HepG2 (cell line): Measurements from ENCODE around the gene PMIS2. TPM values are rescaled to one million over a fixed set of nuclear protein-coding genes. Genes with fewer than 3 reads are reported as not detected.

Source experiments
- DPF2 ChIP-seq: sonication (generic); formaldehyde crosslinking; IDR thresholded peaks from 2 replicates; pipeline ENCODE4 v1.4.0; 2020; ENCODE audit warnings: mild to moderate bottlenecking, low read depth, missing genetic modification reagents, borderline replicate concordance
- ETV5 ChIP-seq: IDR thresholded peaks from 2 replicates; pipeline ENCODE4 v1.6.1; 2018; ENCODE audit warnings: missing biosample characterization, missing genetic modification reagents, inconsistent platforms, borderline replicate concordance
- FIP1L1 ChIP-seq: fragments of 200-400 bp; formaldehyde crosslinking; IDR thresholded peaks from 2 replicates; pipeline ENCODE4 v1.6.1; 2018; ENCODE audit warnings: low read depth, mild to moderate bottlenecking, low read length, moderate library complexity, borderline replicate concordance; ENCODE audit not compliant: insufficient read depth
- NFYB ChIP-seq: sonication (generic); formaldehyde crosslinking; IDR thresholded peaks from 2 replicates; pipeline ENCODE4 v1.4.0; 2020; ENCODE audit warnings: missing genetic modification reagents
- RFX1 ChIP-seq: fragments of 450-650 bp; IDR thresholded peaks from 2 replicates; pipeline ENCODE4 v1.6.1; 2017
- SMARCE1 ChIP-seq: fragments of 450-650 bp; IDR thresholded peaks from 2 replicates; pipeline ENCODE4 v1.6.1; 2017; ENCODE audit warnings: borderline replicate concordance
- ZNF549 ChIP-seq: sonication (generic); formaldehyde crosslinking; IDR thresholded peaks from 2 replicates; pipeline ENCODE4 v1.5.0; 2020; ENCODE audit warnings: missing genetic modification reagents
- ZNF780A ChIP-seq: sonication (generic); formaldehyde crosslinking; IDR thresholded peaks from 2 replicates; pipeline ENCODE4 v1.8.0; 2022; ENCODE audit warnings: mild to moderate bottlenecking, missing genetic modification reagents, moderate library complexity
- ZNF816 ChIP-seq: sonication (generic); formaldehyde crosslinking; IDR thresholded peaks from 2 replicates; pipeline ENCODE4 v1.8.0; 2022; ENCODE audit warnings: missing genetic modification reagents, mild to moderate bottlenecking, borderline replicate concordance
- polyA plus RNA-seq, 8 experiments: library from polyadenylated mRNA; depleted of rRNA in 3 of 8; stranded (reverse) in 7 of 8; unstranded in 1 of 8; fragments of >200 nt; fragmentation: Illumina TruSeq in 4 of 8; extraction: Trizol in 4 of 8; gene quantifications; 2 replicates each; pipeline versions ENCODE4 v1.2.1 to v1.2.3, GENCODE V29; 2011 to 2016; ENCODE audit warnings: low read depth in 4 of 8, missing spikeins in 1 of 8, mixed read lengths in 1 of 8; ENCODE audit not compliant: insufficient read depth in 1 of 8
- total RNA-seq, 5 experiments: library from RNA; depleted of rRNA; stranded (reverse); fragments of >200 nt; fragmentation: Illumina TruSeq; extraction: Trizol; gene quantifications; 2 replicates each; pipeline ENCODE4 v1.2.3, GENCODE V29; 2016; ENCODE audit warnings: low read depth in 1 of 5
- TF ChIP-seq, protein P1 (sequence below): sonication (generic); formaldehyde crosslinking; IDR thresholded peaks from 2 replicates; pipeline ENCODE4 v1.8.1; 2023; ENCODE audit warnings: mild to moderate bottlenecking, inconsistent platforms, moderate library complexity, missing genetic modification reagents, borderline replicate concordance
- TF ChIP-seq, protein P2 (sequence below): sonication (generic); formaldehyde crosslinking; IDR thresholded peaks from 2 replicates; pipeline ENCODE4 v1.8.0; 2022; ENCODE audit warnings: mild to moderate bottlenecking, missing genetic modification reagents
- TF ChIP-seq, protein P3 (sequence below): sonication (generic); formaldehyde crosslinking; IDR thresholded peaks from 2 replicates; pipeline ENCODE4 v1.8.0; 2022; ENCODE audit warnings: mild to moderate bottlenecking, missing genetic modification reagents, moderate library complexity

The PMIS2 gene
- total and polyA plus RNA-seq, 2 of the 13 experiments (the other 11 are each of a cell fraction or from before 2014, with no cell fraction given) = not detected

DNA sequence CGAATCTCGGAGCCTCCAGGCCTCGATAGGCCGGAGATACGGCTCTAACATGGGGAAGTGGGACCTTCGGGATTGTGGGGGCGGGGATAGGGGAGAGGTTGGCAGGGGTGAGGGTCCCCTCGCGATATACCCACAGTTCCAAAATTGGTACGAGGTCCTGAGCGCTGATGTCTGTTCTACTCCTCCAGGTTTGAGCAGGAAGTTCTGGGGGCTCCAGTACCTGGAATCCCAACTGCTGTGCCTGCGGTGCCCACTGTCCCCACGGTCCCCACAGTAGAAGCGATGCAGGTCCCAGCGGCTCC is 43.3 kb downstream of the PMIS2 start (continued):
- TF ChIP-seq ZNF780A (CRISPR knock-in tag) = no peak
- TF ChIP-seq, protein P1, sequence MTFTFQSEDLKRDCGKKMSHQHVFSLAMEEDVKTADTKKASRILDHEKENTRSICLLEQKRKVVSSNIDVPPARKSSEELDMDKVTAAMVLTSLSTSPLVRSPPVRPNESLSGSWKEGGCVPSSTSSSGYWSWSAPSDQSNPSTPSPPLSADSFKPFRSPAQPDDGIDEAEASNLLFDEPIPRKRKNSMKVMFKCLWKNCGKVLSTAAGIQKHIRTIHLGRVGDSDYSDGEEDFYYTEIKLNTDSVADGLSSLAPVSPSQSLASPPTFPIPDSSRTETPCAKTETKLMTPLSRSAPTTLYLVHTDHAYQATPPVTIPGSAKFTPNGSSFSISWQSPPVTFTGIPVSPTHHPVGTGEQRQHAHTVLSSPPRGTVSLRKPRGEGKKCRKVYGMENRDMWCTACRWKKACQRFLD (CRISPR knock-in tag) = 0 out of 2 replicates have a peak, but pooled peaks have one; percentile 2
- TF ChIP-seq, protein P2, sequence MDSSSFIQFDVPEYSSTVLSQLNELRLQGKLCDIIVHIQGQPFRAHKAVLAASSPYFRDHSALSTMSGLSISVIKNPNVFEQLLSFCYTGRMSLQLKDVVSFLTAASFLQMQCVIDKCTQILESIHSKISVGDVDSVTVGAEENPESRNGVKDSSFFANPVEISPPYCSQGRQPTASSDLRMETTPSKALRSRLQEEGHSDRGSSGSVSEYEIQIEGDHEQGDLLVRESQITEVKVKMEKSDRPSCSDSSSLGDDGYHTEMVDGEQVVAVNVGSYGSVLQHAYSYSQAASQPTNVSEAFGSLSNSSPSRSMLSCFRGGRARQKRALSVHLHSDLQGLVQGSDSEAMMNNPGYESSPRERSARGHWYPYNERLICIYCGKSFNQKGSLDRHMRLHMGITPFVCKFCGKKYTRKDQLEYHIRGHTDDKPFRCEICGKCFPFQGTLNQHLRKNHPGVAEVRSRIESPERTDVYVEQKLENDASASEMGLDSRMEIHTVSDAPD (CRISPR knock-in tag) = no peak
- TF ChIP-seq, protein P3, sequence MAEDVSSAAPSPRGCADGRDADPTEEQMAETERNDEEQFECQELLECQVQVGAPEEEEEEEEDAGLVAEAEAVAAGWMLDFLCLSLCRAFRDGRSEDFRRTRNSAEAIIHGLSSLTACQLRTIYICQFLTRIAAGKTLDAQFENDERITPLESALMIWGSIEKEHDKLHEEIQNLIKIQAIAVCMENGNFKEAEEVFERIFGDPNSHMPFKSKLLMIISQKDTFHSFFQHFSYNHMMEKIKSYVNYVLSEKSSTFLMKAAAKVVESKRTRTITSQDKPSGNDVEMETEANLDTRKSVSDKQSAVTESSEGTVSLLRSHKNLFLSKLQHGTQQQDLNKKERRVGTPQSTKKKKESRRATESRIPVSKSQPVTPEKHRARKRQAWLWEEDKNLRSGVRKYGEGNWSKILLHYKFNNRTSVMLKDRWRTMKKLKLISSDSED (CRISPR knock-in tag) = no peak
- no peak for TF ChIP-seq ZNF549 (CRISPR knock-in tag)
- TF ChIP-seq FIP1L1 = no peak
- TF ChIP-seq ZNF816 (CRISPR knock-in tag) = no peak
- TF ChIP-seq NFYB (CRISPR knock-in tag) = no peak
- TF ChIP-seq SMARCE1 = no peak
- TF ChIP-seq RFX1 = no peak
- TF ChIP-seq ETV5 (CRISPR knock-in tag) = no peak
- TF ChIP-seq DPF2 = no peak
